ENCODE data around the gene CACNA1C.

Gene CACNA1C

DNA sequence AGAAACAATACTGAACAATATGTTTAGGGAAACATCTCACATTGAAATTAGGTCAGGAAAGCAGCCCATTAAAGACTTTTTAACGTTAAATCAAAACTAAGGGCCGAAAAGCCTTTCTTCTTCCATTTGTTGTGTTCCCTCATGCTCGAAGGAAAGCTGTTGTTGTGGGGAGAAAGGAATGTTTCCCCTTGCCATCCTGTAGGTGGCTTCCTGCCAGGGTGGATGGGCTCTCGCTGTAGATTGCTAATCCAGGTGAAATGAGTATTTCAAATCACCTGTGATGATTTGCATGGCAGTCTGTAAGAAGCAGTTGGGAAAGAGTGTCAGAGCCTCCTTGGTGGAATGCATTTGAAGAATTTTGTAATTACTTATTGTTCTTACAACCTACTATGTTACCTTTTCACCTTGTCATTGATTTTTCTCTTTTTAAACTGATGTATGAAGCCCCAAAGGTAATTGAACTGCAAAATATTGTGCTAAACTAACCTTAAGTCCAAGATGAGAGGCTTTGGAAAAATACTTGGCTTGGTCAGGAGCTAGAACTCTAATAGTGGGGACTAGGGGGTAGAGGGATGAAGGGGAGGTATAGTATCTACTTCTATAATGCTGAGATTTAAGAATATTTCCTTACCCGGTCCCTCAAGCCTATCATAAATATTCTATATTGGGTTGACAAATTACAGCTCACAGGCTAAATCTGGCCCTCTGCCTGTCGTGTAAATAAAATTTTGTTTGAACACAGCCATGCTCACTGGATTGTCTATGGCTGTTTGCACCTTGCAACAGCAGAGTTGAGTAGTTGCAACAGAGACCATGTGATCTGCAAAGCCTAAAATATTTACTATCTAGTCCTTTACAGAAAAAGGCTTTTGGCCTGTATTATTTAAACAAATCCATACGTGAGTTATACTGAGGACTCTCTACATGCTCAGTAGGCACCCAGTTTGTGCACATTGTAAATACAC lies 40.9 kb upstream of the CACNA1C start:
- TF ChIP-seq, protein P1, sequence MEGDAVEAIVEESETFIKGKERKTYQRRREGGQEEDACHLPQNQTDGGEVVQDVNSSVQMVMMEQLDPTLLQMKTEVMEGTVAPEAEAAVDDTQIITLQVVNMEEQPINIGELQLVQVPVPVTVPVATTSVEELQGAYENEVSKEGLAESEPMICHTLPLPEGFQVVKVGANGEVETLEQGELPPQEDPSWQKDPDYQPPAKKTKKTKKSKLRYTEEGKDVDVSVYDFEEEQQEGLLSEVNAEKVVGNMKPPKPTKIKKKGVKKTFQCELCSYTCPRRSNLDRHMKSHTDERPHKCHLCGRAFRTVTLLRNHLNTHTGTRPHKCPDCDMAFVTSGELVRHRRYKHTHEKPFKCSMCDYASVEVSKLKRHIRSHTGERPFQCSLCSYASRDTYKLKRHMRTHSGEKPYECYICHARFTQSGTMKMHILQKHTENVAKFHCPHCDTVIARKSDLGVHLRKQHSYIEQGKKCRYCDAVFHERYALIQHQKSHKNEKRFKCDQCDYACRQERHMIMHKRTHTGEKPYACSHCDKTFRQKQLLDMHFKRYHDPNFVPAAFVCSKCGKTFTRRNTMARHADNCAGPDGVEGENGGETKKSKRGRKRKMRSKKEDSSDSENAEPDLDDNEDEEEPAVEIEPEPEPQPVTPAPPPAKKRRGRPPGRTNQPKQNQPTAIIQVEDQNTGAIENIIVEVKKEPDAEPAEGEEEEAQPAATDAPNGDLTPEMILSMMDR (IDR thresholded peaks at IDR 0.05; ENCODE audit: low read depth, low read length): peak; percentile 32; the same call in 1 of the 2 replicates
- H3K27me3 ChIP-seq (ENCODE audit: insufficient read depth, low read depth, severe bottlenecking): no peaks in the 10 kb centered on the region
- no peaks in the 10 kb centered on the region for H3K9me3 ChIP-seq (ENCODE audit: severe bottlenecking)
- DNase-seq: no peak
- no peak overlapping the region for H3K27ac ChIP-seq
- no peaks in the 10 kb centered on the region for H3K36me3 ChIP-seq
- H3K4me3 ChIP-seq (ENCODE audit: low read depth, low read length): no peak overlapping the region

DNA sequence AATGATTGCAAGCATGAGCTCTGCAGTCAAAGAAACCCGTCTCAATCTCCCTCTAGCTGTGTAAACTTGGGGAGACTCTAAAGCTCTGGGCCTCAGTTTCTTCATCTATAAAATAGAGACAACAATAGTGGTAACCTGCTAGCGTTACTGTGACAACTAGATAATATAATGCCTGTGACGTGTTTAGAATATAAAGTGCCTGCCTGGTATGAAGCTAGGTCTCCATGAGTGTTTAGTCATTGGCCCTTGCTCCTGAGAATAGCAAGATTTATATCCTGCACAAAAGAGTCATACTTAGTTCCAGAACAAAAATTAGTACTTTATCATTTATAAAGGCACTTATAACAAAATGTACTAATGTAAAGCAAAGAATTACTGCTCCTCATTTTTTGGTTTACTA lies 39.7 kb upstream of the CACNA1C start:
- TF ChIP-seq, protein P1 (IDR thresholded peaks at IDR 0.05; ENCODE audit: low read depth, low read length): no peak
- no peaks in the 10 kb centered on the region for H3K27me3 ChIP-seq (ENCODE audit: insufficient read depth, low read depth, severe bottlenecking)
- H3K27ac ChIP-seq: no peak overlapping the region
- no peaks in the 10 kb centered on the region for H3K36me3 ChIP-seq
- DNase-seq: no peak
- no peak overlapping the region for H3K4me3 ChIP-seq (ENCODE audit: low read depth, low read length)
- no peaks in the 10 kb centered on the region for H3K9me3 ChIP-seq (ENCODE audit: severe bottlenecking)

DNA sequence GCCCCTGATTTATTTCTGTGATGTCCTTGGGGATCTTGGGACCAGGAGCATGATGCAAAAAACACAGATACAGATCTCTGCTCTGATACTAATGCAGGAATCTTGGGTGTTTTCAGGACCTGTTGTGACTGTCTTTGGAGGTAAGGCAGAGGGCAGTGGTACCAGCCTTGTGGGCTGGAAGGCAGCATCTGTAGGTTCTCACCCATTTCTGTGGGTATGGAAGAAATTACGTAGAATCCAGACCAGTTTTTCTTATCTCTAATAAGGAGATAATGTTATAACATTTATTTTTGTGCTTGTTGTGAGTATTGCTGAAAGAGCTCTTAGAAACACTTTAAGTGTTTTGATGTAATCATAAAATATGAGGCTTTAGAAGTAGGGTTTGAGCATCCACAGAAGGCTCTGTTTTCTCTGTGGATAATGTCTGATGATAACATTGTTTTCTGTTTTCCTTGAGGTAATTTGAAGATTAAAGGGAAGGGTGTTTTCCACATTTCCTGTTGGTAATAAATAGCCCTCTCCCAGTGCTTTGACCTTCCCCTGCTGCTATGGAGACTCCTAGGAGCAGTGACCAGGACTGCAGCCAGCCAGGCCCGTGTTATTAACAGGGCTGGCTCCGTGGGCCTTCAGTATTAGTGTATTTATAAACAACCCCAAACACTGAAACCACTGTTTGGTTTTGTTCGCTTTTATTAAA lies 39.1 kb upstream of the CACNA1C start:
- no peak for DNase-seq
- Histone ChIP-seq H3K4me3 (ENCODE audit: low read depth, low read length) (no peak overlapping the region), H3K36me3 (no peaks in the 10 kb centered on the region), H3K27ac (no peak overlapping the region), H3K9me3 (ENCODE audit: severe bottlenecking) (no peaks in the 10 kb centered on the region), H3K27me3 (ENCODE audit: insufficient read depth, low read depth, severe bottlenecking) (no peaks in the 10 kb centered on the region)
- TF ChIP-seq, protein P1 (IDR thresholded peaks at IDR 0.05; ENCODE audit: low read depth, low read length): no peak

DNA sequence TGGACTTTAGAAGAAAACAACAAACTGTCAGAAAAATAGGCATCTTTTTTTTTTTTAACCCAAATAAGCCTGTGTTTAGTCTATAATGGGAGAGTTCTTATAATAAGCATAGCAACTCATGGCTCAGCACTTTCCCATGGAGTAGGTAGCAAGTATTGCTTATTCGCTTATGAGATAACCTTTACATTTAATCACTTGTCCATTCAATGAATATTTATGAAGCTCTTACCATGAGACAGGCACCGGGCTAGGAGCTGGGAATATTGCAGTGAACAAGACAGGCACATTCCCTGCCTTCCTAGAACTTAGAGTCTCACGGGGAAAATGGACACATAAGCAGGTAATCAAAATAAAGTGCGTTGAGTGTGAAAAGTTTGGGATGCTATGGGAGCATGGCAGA lies 38.6 kb upstream of the CACNA1C start:
- H3K27me3 ChIP-seq (ENCODE audit: insufficient read depth, low read depth, severe bottlenecking): no peaks in the 10 kb centered on the region
- H3K4me3 ChIP-seq (ENCODE audit: low read depth, low read length): no peak overlapping the region
- H3K9me3 ChIP-seq (ENCODE audit: severe bottlenecking): no peaks in the 10 kb centered on the region
- no peaks in the 10 kb centered on the region for H3K36me3 ChIP-seq
- no peak overlapping the region for H3K27ac ChIP-seq
- TF ChIP-seq, protein P1 (IDR thresholded peaks at IDR 0.05; ENCODE audit: low read depth, low read length): no peak
- no peak for DNase-seq

DNA sequence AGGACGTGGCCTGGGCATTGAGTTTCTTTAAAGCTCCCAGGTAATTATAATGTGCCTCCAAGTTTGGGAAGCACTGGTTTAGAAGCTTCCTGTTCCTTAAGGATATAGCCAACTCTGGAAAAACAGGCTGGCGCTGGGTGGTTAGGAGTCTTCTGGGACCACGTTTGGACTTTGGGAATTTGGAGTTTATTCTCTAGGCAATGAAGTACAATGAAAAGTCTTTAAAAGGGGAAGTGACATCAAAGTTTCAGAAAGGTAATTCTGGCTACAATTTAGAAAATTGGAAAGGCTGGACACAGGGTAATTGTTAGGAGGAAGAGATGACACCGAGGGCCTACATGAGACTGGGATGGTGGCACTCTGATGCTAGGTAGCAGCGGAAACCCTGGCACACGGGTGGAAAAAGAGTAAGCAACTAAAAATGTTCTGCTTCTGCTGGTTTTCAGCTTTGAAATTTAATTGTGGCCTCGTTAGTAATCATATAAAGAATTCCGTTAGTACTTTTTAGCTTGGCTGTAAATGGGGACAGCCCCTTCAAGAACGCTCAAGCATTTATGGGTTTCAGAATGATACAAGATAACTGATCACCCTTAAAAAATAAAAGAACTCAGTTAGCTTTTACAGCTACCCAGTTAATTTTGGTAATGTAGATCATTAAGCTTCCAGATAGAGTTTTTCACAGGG lies 35.8 kb upstream of the CACNA1C start:
- no peak for DNase-seq

More for the DNA sequence above, 35.8 kb upstream of the CACNA1C start:
- H3K36me3 ChIP-seq: no peaks in the 10 kb centered on the region
- no peaks in the 10 kb centered on the region for H3K27me3 ChIP-seq (ENCODE audit: insufficient read depth, low read depth, severe bottlenecking)
- H3K4me3 ChIP-seq (ENCODE audit: low read depth, low read length): no peak overlapping the region
- H3K9me3 ChIP-seq (ENCODE audit: severe bottlenecking): peaks cover 3% of the 10 kb centered on the region
- TF ChIP-seq, protein P1 (IDR thresholded peaks at IDR 0.05; ENCODE audit: low read depth, low read length): no peak
- H3K27ac ChIP-seq: no peak overlapping the region
